ENCODE measurements around the gene SORBS1.
A peak's percentile ranks its signal among the peaks of the same experiment; 100 is the strongest.

The SORBS1 gene

DNA sequence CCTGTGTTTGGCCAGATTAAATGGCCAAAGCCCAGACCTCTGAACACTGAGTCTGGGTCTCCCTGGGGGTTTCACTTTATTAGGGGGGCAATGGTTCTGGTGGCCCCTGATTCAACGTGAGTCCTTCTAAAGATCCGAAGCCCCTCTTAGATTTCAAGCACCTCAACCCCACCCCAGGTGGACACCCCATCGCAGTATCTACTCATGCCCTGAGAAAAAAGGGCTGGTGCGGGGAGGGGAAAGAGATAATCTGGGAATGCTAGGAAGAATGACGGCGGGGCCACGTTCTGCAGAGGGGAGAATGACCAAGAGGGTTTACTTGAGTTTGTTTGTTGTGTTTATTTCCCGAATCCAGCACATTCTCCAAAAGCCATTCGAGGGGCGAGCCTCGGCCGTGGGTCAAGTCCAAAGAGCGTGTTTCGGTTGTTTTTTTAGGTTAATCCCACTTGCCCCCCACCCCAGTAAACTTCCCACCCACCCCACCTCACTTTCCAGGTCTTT, 271.2 kb downstream of the SORBS1 start:
- no peak for DNase-seq (ENCODE audit: low spot score)

- peak; percentile 29 for DNase-seq (ENCODE audit: low spot score)
These were observed 271.9 kb downstream of the SORBS1 start for GRCh38 chr10:95289003-95289920.

GRCh38 chr10:95288303-95288702, 272.9 kb downstream of the SORBS1 start:
- no peak for DNase-seq (ENCODE audit: low spot score)

DNA sequence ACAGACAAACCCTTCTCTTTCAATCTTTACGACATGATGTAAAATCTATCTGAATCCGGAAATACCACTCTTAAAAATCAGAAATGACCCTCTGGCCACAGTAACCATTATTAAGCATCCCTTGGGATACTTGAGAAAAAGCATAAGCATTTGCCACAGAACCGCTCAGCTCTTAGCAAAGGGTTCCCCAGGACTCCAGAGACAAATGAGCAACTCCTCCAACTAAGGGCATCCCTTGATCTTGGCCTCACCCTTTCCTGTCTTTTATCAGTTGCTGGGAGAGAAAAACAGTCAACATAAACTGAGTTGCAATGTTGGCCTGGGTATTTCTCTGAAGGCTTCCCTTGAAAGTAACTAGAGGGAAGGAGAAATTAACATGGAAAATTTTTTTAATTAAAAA, 273.9 kb downstream of the SORBS1 start:
- DNase-seq (ENCODE audit: low spot score): no peak

DNA sequence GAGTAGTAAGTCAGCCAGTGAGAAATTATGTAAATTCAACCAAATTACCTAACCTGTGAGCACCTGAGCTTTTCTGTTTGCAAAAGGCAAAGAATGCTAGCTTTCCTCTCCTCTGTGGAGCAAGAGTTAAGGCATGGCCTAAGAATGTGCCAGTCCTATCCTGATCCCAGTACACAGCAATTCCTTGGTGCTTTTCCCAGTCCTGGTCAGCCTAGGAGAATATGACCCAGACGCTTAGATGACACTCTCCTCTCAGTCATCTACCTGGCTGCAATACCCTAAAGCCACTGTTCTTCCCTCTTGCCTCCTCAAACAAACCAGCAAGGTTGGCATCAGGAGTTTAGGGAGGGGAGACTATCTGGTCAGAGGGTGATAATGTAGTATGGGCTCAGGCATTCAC, 274.5 kb downstream of the SORBS1 start:
- DNase-seq (ENCODE audit: low spot score): no peak

DNA sequence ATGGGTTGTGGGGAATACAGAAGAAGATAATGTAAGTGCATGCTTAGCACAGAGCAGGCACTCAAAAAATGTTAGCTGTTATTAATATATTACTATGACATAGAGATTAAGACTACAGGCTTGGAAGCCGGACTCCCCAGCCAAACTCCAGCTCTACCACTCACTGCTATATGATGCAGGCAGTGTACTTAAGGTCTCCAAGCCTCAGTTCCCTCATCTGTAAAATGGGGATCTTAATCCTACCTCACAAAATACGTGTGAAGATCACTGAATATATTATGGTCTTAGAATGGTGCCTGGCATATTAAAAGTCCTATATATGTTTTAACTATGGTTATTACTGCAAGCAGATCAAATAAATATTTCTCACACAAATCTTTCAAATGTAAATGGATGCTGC, 275.6 kb downstream of the SORBS1 start:
- DNase-seq (ENCODE audit: low spot score): no peak

DNA sequence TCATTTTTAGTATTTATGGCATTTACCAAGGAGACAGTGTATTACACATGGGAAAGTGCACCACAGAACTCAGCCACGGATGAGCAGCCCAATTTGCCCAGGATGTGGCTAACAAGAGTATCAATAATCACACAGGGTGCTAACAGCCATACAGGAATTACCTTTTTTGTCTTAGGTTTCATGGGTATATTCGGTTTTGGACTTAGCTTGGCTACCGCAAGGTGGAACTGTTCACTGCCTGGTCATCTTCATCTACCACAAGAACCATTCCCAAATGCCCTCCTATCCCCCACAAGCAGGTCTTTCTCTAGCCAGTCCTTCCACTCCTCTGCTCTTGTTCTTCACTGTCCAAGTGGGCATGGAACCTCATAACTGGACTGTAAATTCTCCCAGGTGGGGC, 276.4 kb downstream of the SORBS1 start:
- DNase-seq (ENCODE audit: low spot score): no peak

GRCh38 chr10:95282107-95282506, 279.1 kb downstream of the SORBS1 start:
- no peak for DNase-seq (ENCODE audit: low spot score)

DNA sequence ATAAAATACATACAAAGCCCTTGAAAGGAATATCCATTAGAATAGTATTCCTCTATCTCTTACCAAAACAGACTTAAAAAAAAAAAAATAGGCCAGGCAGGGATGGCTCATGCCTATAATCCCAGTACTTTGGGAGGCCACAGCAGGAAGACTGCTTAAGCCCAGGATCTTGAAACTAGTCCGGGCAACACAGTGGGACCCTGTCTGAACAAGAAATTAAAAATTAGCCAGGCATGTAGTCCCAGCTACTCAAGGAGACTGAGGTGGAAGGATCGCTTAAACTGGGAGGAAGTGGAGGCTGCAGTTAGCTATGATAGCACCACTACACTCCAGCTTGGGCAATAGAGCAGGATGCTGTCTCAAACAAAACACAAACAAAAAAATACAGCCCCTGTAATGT, 280.0 kb downstream of the SORBS1 start:
- DNase-seq (ENCODE audit: low spot score): no peak

DNA sequence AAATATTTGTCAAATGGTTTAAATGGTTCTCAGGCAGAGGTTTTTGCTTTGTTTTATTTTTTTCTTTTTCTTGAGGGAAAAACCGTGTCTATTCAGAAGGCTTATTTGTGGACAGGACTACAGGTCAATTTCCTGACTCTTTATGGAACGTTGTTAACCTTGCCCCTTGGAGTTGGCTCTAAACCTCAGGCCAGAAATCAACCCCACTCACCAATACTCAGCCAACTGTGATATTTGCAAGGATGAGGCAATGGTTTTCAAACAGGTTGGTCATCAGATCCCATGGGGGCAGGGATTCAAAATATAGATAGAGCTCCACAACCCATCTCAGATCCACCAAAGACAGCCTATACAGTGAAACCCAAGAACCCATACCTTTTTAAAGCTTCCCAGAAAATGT, 280.5 kb downstream of the SORBS1 start:
- no peak for DNase-seq (ENCODE audit: low spot score)

DNA sequence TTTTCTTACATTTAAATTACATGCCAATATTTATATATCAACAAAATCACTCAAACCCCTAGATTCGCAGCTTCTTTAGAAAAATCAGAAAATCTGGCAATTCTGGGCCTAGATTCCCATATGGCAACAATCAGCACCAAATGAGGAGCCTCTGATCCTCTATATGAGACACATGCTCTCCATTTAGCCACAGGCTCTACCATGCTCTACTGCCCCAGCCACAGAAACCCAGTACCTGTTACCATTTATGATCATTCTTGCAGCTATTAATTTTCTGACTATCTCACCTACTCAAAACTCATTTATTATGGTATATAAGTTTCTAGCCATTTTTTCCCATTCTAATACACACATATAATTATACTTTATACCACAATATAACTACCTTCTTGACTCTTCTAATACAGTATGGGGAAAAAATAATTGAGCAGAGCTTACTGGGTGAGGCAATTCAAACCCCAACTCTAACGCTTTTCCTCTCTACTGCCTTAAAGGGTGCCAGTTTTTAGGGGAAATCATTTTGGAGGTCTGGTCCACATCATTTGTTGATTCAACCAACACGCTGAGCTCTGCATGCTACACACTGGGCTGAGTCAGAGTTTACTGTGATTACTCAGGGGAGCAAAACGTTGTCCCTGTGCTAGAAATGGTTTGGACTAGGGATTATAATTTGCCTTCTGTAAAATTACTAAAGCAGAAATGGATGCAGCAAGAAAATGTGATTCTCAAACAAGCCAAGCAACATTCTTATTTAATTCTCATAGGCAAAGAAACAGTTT, 281.9 kb downstream of the SORBS1 start:
- DNase-seq (ENCODE audit: low spot score): no peak

GRCh38 chr10:95278061-95278988, 282.8 kb downstream of the SORBS1 start:
- DNase-seq (ENCODE audit: low spot score): no peak

GRCh38 chr10:95277614-95278013, 283.6 kb downstream of the SORBS1 start:
- no peak for DNase-seq (ENCODE audit: low spot score)

DNA sequence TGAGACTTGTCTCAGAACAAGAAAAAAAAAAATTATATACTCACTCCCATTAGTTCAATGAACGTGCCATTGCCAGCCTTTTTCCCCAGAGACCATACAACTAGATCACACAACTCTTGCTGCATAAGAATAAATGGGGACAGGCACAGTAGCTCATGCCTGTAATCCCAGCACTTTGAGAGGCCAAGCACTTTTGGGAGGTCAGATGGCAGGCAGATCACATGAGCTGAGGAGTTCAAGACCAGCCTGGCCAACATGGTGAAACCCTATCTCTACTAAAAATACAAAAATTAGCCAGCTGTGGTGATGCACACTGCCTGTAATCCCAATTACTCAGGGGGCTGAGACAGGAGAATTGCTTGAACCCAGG, 284.0 kb downstream of the SORBS1 start:
- DNase-seq (ENCODE audit: low spot score): no peak

- no peak for DNase-seq (ENCODE audit: low spot score)
These were observed 284.6 kb downstream of the SORBS1 start for GRCh38 chr10:95276367-95277200.

GRCh38 chr10:95275726-95276366, 285.3 kb downstream of the SORBS1 start:
- DNase-seq (ENCODE audit: low spot score): no peak

GRCh38 chr10:95273393-95274312, 287.5 kb downstream of the SORBS1 start:
- DNase-seq (ENCODE audit: low spot score): peak; percentile 50

DNA sequence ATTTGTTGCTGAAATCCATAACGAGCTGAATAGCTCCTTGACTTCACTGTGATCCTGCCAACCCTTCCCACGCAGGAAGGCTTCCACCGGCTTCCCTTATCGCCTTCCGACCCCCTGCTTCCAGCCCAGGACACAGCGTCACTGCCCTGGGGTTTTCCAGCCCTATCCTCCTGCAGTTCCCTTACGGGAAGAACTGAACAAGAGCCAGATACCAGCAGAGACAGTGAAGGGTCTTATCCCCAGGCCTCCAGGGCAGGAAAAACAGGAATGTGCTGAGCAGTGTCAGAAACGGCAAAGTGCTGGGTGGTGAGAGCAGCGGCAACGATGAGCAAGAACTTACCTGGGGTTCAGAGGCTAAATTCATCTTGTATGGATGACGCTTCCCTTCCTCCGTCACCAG, 292.7 kb downstream of the SORBS1 start:
- DNase-seq (ENCODE audit: low spot score): no peak

GRCh38 chr10:95267251-95267650, 293.9 kb downstream of the SORBS1 start:
- DNase-seq (ENCODE audit: low spot score): no peak
